ENCODE data around the gene HIP1. TPM values are rescaled to one million over a fixed set of nuclear protein-coding genes. Genes with fewer than 3 reads are reported as not detected.

The HIP1 gene
- total RNA-seq, 1 experiment from 2014 or later, result 5.3 TPM

GRCh38 chr7:75658802-75659201 is 79.9 kb downstream of the HIP1 start:
- ATAC-seq, result peak; percentile 40
- intact Hi-C loops (cut with micrococcal nuclease), result no loop called here
- H3K9me3 ChIP-seq (ENCODE audit: low read length), result no peaks in the 10 kb centered on the region
- H3K4me3 ChIP-seq (ENCODE audit: low read length), result no peak overlapping the region
- DNase-seq, result peak; percentile 25
- no peaks in the 10 kb centered on the region for H3K27me3 ChIP-seq (ENCODE audit: low read length)
- no peaks in the 10 kb centered on the region for H3K36me3 ChIP-seq (ENCODE audit: low read depth, low read length)
- no peaks in the 10 kb centered on the region for H4K20me1 ChIP-seq (ENCODE audit: low read length)
- no peaks in the 10 kb centered on the region for H3K79me2 ChIP-seq (ENCODE audit: low read length)
- H3K27ac ChIP-seq (ENCODE audit: low read length), result no peak overlapping the region
- H3K4me2 ChIP-seq (ENCODE audit: low read length), result no peak overlapping the region
- no peak overlapping the region for H3K9ac ChIP-seq (ENCODE audit: low read length)
- H3K9me2 ChIP-seq (replicated peaks; ENCODE audit: low read length), result no peaks in the 10 kb centered on the region
- TF ChIP-seq EZH2phosphoT487 (IDR thresholded peaks at IDR 0.05; ENCODE audit: borderline replicate concordance, low read length) (no peak), EZH2 (IDR thresholded peaks at IDR 0.05; ENCODE audit: low read length, unreplicated experiment) (no peak)
- TF ChIP-seq, protein P1, sequence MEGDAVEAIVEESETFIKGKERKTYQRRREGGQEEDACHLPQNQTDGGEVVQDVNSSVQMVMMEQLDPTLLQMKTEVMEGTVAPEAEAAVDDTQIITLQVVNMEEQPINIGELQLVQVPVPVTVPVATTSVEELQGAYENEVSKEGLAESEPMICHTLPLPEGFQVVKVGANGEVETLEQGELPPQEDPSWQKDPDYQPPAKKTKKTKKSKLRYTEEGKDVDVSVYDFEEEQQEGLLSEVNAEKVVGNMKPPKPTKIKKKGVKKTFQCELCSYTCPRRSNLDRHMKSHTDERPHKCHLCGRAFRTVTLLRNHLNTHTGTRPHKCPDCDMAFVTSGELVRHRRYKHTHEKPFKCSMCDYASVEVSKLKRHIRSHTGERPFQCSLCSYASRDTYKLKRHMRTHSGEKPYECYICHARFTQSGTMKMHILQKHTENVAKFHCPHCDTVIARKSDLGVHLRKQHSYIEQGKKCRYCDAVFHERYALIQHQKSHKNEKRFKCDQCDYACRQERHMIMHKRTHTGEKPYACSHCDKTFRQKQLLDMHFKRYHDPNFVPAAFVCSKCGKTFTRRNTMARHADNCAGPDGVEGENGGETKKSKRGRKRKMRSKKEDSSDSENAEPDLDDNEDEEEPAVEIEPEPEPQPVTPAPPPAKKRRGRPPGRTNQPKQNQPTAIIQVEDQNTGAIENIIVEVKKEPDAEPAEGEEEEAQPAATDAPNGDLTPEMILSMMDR (conservative IDR thresholded peaks at IDR 0.05; ENCODE audit: low read depth, low read length), result no peak
- H3K4me1 ChIP-seq (ENCODE audit: insufficient read depth, low read length), result no peaks in the 10 kb centered on the region
- no peak overlapping the region for H2AFZ ChIP-seq (ENCODE audit: low read length)
- ChIA-PET CTCF (no interaction called here), POLR2A (ENCODE audit: unreplicated experiment) (no interaction called here)
- H3F3A ChIP-seq (ENCODE audit: low read length, unreplicated experiment), result no peaks in the 10 kb centered on the region
- no TSS peak for BruUV-seq (replicated peaks)

GRCh38 chr7:75658369-75658768 is 80.4 kb downstream of the HIP1 start:
- no peak for TF ChIP-seq EZH2 (IDR thresholded peaks at IDR 0.05; ENCODE audit: low read length, unreplicated experiment)
- no peak for TF ChIP-seq EZH2phosphoT487 (IDR thresholded peaks at IDR 0.05; ENCODE audit: borderline replicate concordance, low read length)
- TF ChIP-seq, protein P1 (conservative IDR thresholded peaks at IDR 0.05; ENCODE audit: low read depth, low read length), result no peak
- ChIA-PET POLR2A (ENCODE audit: unreplicated experiment) (no interaction called here), CTCF (no interaction called here)
- Histone ChIP-seq H3K4me2 (ENCODE audit: low read length) (no peak overlapping the region), H3F3A (ENCODE audit: low read length, unreplicated experiment) (no peaks in the 10 kb centered on the region), H3K79me2 (ENCODE audit: low read length) (no peaks in the 10 kb centered on the region), H3K9me3 (ENCODE audit: low read length) (no peaks in the 10 kb centered on the region), H3K27me3 (ENCODE audit: low read length) (no peaks in the 10 kb centered on the region), H3K36me3 (ENCODE audit: low read depth, low read length) (no peaks in the 10 kb centered on the region), H3K4me3 (ENCODE audit: low read length) (no peak overlapping the region), H3K9me2 (replicated peaks; ENCODE audit: low read length) (no peaks in the 10 kb centered on the region), H2AFZ (ENCODE audit: low read length) (no peak overlapping the region), H4K20me1 (ENCODE audit: low read length) (no peaks in the 10 kb centered on the region), H3K27ac (ENCODE audit: low read length) (no peak overlapping the region), H3K4me1 (ENCODE audit: insufficient read depth, low read length) (no peaks in the 10 kb centered on the region), H3K9ac (ENCODE audit: low read length) (no peak overlapping the region)
- intact Hi-C loops (cut with micrococcal nuclease), result no loop called here
- no peak for ATAC-seq
- no TSS peak for BruUV-seq (replicated peaks)
- DNase-seq, result no peak

DNA sequence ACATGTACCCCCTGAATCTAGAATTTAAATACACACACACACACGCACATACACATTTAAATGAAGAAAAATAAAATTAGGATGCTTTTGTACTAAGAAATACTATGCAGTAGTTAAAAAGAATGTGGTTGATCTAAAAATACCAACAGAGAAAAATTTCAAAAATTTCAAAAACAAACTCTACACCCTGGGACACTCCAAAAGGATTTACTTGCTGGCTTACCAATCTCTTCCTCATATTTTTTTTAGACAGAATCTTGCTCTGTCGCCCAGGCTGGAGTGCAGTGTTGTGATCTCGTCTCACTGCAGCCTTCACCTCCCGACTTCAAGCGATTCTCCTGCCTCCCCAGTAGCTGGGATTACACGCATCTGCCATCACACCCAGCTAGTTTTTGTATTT is 80.9 kb downstream of the HIP1 start:
- no TSS peak for BruUV-seq (replicated peaks)

More for the DNA sequence above, 80.9 kb downstream of the HIP1 start:
- no peaks in the 10 kb centered on the region for H3K4me1 ChIP-seq (ENCODE audit: insufficient read depth, low read length)
- no peaks in the 10 kb centered on the region for H3K9me2 ChIP-seq (replicated peaks; ENCODE audit: low read length)
- no peaks in the 10 kb centered on the region for H4K20me1 ChIP-seq (ENCODE audit: low read length)
- no peak overlapping the region for H2AFZ ChIP-seq (ENCODE audit: low read length)
- no peak overlapping the region for H3K4me2 ChIP-seq (ENCODE audit: low read length)
- no peak overlapping the region for H3K9ac ChIP-seq (ENCODE audit: low read length)
- H3F3A ChIP-seq (ENCODE audit: low read length, unreplicated experiment), result no peaks in the 10 kb centered on the region
- CTCF ChIA-PET, result no interaction called here
- no peaks in the 10 kb centered on the region for H3K27me3 ChIP-seq (ENCODE audit: low read length)
- intact Hi-C loops (cut with micrococcal nuclease), result no loop called here
- H3K4me3 ChIP-seq (ENCODE audit: low read length), result no peak overlapping the region
- ATAC-seq (no peak), DNase-seq (no peak)
- no peaks in the 10 kb centered on the region for H3K79me2 ChIP-seq (ENCODE audit: low read length)
- no peaks in the 10 kb centered on the region for H3K9me3 ChIP-seq (ENCODE audit: low read length)
- no peaks in the 10 kb centered on the region for H3K36me3 ChIP-seq (ENCODE audit: low read depth, low read length)
- H3K27ac ChIP-seq (ENCODE audit: low read length), result no peak overlapping the region
- POLR2A ChIA-PET (ENCODE audit: unreplicated experiment), result no interaction called here
- TF ChIP-seq EZH2phosphoT487 (IDR thresholded peaks at IDR 0.05; ENCODE audit: borderline replicate concordance, low read length) (no peak), EZH2 (IDR thresholded peaks at IDR 0.05; ENCODE audit: low read length, unreplicated experiment) (no peak)
- TF ChIP-seq, protein P1 (conservative IDR thresholded peaks at IDR 0.05; ENCODE audit: low read depth, low read length), result no peak

All from PC-3 (cell line).